ENCODE measurements around the gene CAMK2A. TPM values are rescaled to one million over a fixed set of nuclear protein-coding genes. Genes with fewer than 3 reads are reported as not detected.

CAMK2A gene
- total and polyA plus RNA-seq, 3 donors from 2014 or later, result 0.24 to 0.70 (median 0.25) TPM

DNA sequence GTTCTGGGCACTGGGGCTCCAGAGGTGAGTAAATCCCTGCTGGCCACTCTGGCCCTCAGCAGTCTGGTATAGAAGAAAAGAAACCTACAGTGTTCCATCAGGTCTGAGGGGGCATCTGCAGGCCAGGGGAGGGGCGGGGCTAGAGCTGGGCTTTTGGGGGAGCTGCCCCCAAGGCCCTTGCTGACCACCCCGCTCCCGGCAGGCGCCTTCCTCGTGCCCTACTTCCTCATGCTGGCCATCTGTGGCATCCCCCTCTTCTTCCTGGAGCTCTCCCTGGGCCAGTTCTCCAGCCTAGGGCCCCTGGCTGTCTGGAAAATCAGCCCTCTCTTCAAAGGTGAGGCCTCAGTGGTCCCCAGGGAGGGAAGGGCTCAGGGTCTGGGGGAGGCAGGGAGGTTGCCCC is 93.1 kb downstream of the CAMK2A start:
- Histone ChIP-seq H3K4me3 (no peak overlapping the region), H3K27ac (no peak overlapping the region), H3K4me1 (no peaks in the 10 kb centered on the region), H3K36me3 (ENCODE audit: low read depth, missing control alignments) (no peaks in the 10 kb centered on the region), H3K27me3 (no peaks in the 10 kb centered on the region), H3K9me3 (no peaks in the 10 kb centered on the region)
- 88% methylated on average over 5 of the region's 5 CpGs; no CpG with 5 or more reads in 1 of the 2 donors for WGBS, 2 donors
- TF ChIP-seq CTCF (IDR thresholded peaks at IDR 0.05) (no peak), POLR2A (IDR thresholded peaks at IDR 0.05) (no peak)
- DNase-seq, result no peak
- intact Hi-C loops (cut with DNase I; ENCODE audit: low total_unique reads), result no loop called here

- TF ChIP-seq CTCF (IDR thresholded peaks at IDR 0.05) (no peak), POLR2A (IDR thresholded peaks at IDR 0.05) (no peak)
- Histone ChIP-seq H3K9me3 (no peaks in the 10 kb centered on the region), H3K36me3 (ENCODE audit: low read depth, missing control alignments) (no peaks in the 10 kb centered on the region), H3K27me3 (no peaks in the 10 kb centered on the region), H3K4me3 (no peak overlapping the region), H3K4me1 (no peaks in the 10 kb centered on the region), H3K27ac (no peak overlapping the region)
- intact Hi-C loops (cut with DNase I; ENCODE audit: low total_unique reads), result no loop called here
- 76 to 77% methylated on average over 9 of the region's 9 CpGs for WGBS, 2 donors
- no peak for DNase-seq
Measured at GRCh38 chr5:150195736-150196485, 93.7 kb downstream of the CAMK2A start.

DNA sequence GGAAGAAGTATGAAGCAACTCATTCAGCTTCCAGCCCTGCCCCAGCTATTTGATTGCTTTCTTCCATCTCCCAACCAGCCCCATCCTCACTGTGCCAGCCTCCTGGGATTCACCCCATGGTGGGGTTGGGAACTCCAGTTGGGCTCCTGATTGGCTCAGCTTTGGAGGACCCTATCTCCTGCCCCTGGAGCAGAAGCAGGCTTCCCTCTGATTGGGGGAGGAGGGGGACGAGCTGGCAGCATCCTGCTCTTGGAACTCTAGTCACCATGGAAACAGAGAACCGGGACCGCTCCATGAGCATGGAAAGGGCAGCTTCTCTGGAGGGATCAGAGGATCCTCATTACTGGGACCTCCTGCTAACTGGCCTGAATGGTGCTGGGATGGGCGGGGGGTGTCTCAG is 97.1 kb downstream of the CAMK2A start:
- WGBS, 2 donors, result 70 to 82% methylated on average over 4 of the region's 4 CpGs
- DNase-seq, result no peak

GRCh38 chr5:150190987-150191386 is 98.6 kb downstream of the CAMK2A start:
- 50 to 55% methylated on average over 2 of the region's 2 CpGs for WGBS, 2 donors

More for the DNA sequence above, 97.1 kb downstream of the CAMK2A start:
- Histone ChIP-seq H3K4me1 (no peaks in the 10 kb centered on the region), H3K27ac (no peak overlapping the region), H3K9me3 (no peaks in the 10 kb centered on the region), H3K4me3 (no peak overlapping the region), H3K36me3 (ENCODE audit: low read depth, missing control alignments) (no peaks in the 10 kb centered on the region), H3K27me3 (no peaks in the 10 kb centered on the region)
- TF ChIP-seq POLR2A (IDR thresholded peaks at IDR 0.05), result no peak
- TF ChIP-seq CTCF (IDR thresholded peaks at IDR 0.05), result no peak
- intact Hi-C loops (cut with DNase I; ENCODE audit: low total_unique reads), result no loop called here

More at GRCh38 chr5:150190987-150191386, 98.6 kb downstream of the CAMK2A start:
- no peaks in the 10 kb centered on the region for H3K27me3 ChIP-seq
- H3K9me3 ChIP-seq, result no peaks in the 10 kb centered on the region
- intact Hi-C loops (cut with DNase I; ENCODE audit: low total_unique reads), result no loop called here
- no peaks in the 10 kb centered on the region for H3K4me1 ChIP-seq
- H3K4me3 ChIP-seq, result no peak overlapping the region
- H3K27ac ChIP-seq, result no peak overlapping the region
- TF ChIP-seq CTCF (IDR thresholded peaks at IDR 0.05), result no peak
- no peaks in the 10 kb centered on the region for H3K36me3 ChIP-seq (ENCODE audit: low read depth, missing control alignments)
- no peak for DNase-seq

All from testis (tissue), 3 donors.